ENCODE measurements around the gene ISYNA1. TPM values are rescaled to one million over a fixed set of nuclear protein-coding genes. Genes with fewer than 3 reads are reported as not detected.

The ISYNA1 gene
- total and polyA plus RNA-seq, 2 of the 13 experiments (the other 11 are each of a cell fraction or from before 2014, with no cell fraction given) = 29.6 to 48.5 TPM

GRCh38 chr19:18440415-18440877 lies 2.5 kb upstream of the ISYNA1 start (continued):
- TF ChIP-seq POGK (CRISPR knock-in tag; conservative IDR thresholded peaks at IDR 0.05) = peak; percentile 83; the same call in 1 of the 2 replicates
- TF ChIP-seq RAD21 (CRISPR knock-in tag; IDR thresholded peaks at IDR 0.05) = peak; percentile 39

- in situ Hi-C loops (cut with HindIII; ENCODE audit: extremely low pct_ligation_motif_present, low pct_unique_long_range_greater_than_20kb) = no loop called here
- Histone ChIP-seq H3K4me3 (replicated peaks in 1 of 3; ENCODE audit: insufficient read depth in 1 of 3, low read depth in 2 of 3, low read length in 3 of 3) (peak overlapping the region in 1 of 3 experiments; percentile 75; a peak in 1 of 6 replicates), H3K4me2 (ENCODE audit: low read depth, low read length) (peak overlapping the region; percentile 95), H3K9ac (ENCODE audit: insufficient read depth, low read depth, low read length) (no peak overlapping the region), H4K20me1 (ENCODE audit: insufficient read depth, low read length) (peaks cover 9% of the 10 kb centered on the region; the same call in 1 of the 2 replicates), H3K36me3 (replicated peaks in 1 of 2; ENCODE audit: control insufficient read depth in 1 of 2, insufficient read depth in 2 of 2, low read length in 2 of 2) (peaks cover 9 to 16% of the 10 kb centered on the region in 2 experiments; a peak in 3 of 5 replicates), H3K79me2 (ENCODE audit: insufficient read depth, low read length) (no peaks in the 10 kb centered on the region), H2AFZ (ENCODE audit: low read length) (no peak overlapping the region), H3K4me1 (ENCODE audit: insufficient read depth, low read length) (peaks cover 45% of the 10 kb centered on the region), H3K9me3 (ENCODE audit: low read length) (no peaks in the 10 kb centered on the region), H3K27ac (ENCODE audit: extremely low read length, insufficient read depth, low read length) (no peak overlapping the region), H3K27me3 (ENCODE audit: control insufficient read depth in 1 of 2, insufficient read depth in 2 of 2, low read length in 2 of 2) (no peaks in the 10 kb centered on the region)
- DNase-seq (ENCODE audit: low spot score) (no peak), FAIRE-seq (no peak), ATAC-seq (no peak)
- WGBS (ENCODE audit: low lambda C conversion rate) = 20% methylated on average over 6 of the region's 9 CpGs
- intact Hi-C loops (cut with micrococcal nuclease; ENCODE audit: unreplicated experiment) = no loop called here
- CTCF ChIA-PET (ENCODE audit: low intra/inter-chr PET ratio, low total read pairs) = no interaction called here
- POLR2A ChIA-PET = interaction anchor here (1.5 to 1.9 kb wide), 3 partner anchors 21 to 118 kb away, joined by 4 to 5 read pairs (median 4); partner anchors contain the start of genes KXD1 and SSBP4
- no TSS peak for BruUV-seq (replicated peaks)
- TF ChIP-seq HMG20A (CRISPR knock-in tag; IDR thresholded peaks at IDR 0.05; ENCODE audit: borderline replicate concordance) (no peak), ZHX1 (CRISPR knock-in tag; IDR thresholded peaks at IDR 0.05; ENCODE audit: low read depth) (0 out of 2 replicates have a peak, but pooled peaks have one; percentile 9), ZNF296 (CRISPR knock-in tag; conservative IDR thresholded peaks at IDR 0.05) (no peak), ESRRA (CRISPR knock-in tag; IDR thresholded peaks at IDR 0.05; ENCODE audit: low read depth) (no peak), ZNF496 (CRISPR knock-in tag; IDR thresholded peaks at IDR 0.05; ENCODE audit: insufficient replicate concordance) (no peak), MLXIP (CRISPR knock-in tag; IDR thresholded peaks at IDR 0.05; ENCODE audit: borderline replicate concordance) (no peak), NFYC (CRISPR knock-in tag; IDR thresholded peaks at IDR 0.05) (no peak), SMAD1 (CRISPR knock-in tag; IDR thresholded peaks at IDR 0.05; ENCODE audit: borderline replicate concordance, low read depth) (0 out of 2 replicates have a peak, but pooled peaks have one; percentile 33), NR2F2 (IDR thresholded peaks at IDR 0.05; ENCODE audit: borderline replicate concordance, low read depth) (0 out of 2 replicates have a peak, but pooled peaks have one; percentile 6), ONECUT2 (CRISPR knock-in tag; IDR thresholded peaks at IDR 0.05) (no peak), ZNF121 (CRISPR knock-in tag; IDR thresholded peaks at IDR 0.05) (0 out of 2 replicates have a peak, but pooled peaks have one; percentile 13)
Observed at GRCh38 chr19:18439910-18440237, 1.9 kb upstream of the ISYNA1 start.
